Measurements from ENCODE around the gene FANK1.

The FANK1 gene, protein sequence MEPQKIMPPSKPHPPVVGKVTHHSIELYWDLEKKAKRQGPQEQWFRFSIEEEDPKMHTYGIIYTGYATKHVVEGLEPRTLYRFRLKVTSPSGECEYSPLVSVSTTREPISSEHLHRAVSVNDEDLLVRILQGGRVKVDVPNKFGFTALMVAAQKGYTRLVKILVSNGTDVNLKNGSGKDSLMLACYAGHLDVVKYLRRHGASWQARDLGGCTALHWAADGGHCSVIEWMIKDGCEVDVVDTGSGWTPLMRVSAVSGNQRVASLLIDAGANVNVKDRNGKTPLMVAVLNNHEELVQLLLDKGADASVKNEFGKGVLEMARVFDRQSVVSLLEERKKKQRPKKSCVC

DNA sequence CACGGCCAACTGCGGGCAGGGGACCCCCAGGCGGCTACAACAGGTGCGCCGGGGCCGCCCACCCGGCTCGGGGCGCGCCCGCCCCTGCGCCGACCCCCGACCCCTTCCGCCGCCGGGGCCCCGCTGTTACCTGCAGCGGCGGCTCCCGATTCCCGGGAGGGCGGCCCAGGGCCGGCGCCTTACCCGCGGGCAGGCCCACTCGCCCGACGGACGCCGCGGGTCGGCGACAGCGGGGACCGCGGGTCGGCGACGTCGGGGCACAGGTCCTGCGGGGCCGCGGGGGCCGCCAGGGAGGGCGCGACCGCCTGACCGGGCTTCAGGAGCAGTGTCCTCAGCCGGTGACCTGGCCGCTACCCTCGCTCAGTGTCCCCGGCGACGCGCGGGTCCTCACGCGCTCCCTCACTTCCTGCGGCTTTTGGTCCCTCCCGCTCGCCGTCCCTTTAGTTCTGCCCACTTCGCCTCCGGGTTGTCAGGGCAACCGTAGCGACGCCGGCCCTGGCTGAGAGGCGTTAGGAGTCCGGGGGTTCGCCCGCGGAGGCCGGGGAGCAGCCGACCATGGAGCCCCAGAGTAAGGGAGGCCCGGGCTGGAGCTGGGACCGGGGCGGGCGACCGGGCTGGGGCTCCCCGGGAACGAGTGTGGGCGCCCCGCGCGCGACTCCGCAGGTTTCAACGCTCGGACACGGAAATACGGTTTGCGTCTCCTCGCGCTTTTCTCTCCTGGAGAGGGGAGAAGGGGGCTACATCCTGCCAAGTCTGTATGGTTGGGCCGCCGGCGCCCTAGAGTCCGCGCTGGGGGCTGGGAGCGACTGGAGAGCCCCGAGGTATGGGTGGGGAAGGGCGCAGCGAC lies at the start of gene FANK1:
Gene FANK1, plus strand, starts transcription at position 477 of the 847 bp plus-strand sequence. Its CDS starts 79 bp downstream, at position 556.
- DNase-seq (ENCODE audit: low read depth in 2 of 2) = peak; percentile 50 to 62

DNA sequence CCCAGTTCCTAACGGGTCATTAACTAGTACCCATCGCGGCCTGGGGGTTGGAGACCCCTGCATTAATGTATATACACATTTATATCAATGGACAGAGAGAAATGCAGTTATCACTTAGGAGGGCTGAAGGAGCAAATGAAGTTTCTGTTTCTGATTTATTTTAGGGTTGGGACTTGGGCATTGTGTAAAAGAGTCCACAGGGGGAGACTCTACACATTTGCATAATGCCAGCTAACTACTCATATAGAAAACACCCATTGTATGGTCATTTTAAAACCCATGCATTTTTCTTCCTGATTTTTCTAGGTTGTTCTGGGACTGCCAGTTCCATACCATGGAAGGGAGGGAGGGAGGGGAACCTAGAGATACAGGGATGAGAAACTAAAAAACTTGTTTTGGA lies 49.5 kb upstream of the FANK1 start:
- no peak for DNase-seq (ENCODE audit: low read depth in 2 of 2)

DNA sequence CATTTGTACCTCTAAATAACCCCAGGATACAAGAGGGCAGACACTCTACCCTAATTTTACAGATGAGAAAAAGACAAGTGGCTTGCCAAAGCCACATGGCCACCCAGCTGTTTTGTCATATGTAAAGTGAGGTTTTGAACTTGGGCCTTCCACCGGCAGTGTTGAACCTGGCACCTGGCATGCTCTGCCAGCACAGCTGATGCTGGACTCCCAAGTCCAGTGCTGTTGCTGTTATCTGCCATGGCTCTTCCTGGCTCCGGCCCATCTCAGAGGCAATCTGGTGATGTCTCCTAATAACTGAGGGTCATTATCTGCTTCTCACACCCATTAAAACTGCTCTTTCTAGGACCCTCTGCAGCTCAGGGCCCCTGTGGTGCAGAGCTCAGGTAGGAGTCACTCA lies 48.0 kb upstream of the FANK1 start:
- DNase-seq (ENCODE audit: low read depth in 2 of 2) = no peak

DNA sequence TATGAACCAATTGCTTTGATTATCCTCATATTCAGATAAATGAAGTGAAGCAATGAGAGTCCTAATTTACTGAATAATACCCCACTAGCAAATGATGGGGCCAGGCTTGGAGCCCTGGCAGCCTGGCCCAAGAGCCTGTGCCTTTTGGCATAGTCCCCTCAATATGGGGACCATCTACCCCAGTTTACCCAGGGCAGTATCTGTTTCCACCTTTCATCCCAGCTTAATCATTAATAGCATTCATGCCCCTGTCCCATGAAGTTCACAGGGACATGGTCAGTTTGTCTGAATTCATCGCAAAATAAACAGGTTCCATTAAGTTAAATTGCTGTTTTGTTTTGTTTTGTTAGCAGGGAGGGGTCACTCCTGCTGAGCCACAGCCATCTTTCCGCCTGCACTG lies 47.5 kb upstream of the FANK1 start:
- DNase-seq (ENCODE audit: low read depth in 2 of 2) = no peak

DNA sequence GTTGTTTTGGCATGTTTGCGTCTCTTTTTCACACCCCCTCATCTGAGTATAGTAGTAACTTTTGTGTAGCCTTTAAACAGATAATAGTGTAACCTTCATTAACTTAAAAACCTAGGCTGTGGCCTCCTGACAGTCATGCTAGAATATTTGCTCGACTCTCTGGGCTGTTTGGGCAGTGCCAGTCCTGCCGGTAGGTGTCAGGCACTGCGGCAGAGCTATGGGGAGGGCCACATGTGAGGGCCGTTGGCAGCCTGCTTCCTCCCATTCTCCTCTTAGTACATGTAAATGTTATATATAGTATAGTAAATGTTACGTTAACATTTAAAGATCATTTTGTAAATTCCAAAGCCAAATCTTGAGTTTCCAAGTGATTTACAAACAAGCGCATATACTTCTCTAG lies 46.9 kb upstream of the FANK1 start:
- DNase-seq (ENCODE audit: low read depth in 2 of 2) = no peak

DNA sequence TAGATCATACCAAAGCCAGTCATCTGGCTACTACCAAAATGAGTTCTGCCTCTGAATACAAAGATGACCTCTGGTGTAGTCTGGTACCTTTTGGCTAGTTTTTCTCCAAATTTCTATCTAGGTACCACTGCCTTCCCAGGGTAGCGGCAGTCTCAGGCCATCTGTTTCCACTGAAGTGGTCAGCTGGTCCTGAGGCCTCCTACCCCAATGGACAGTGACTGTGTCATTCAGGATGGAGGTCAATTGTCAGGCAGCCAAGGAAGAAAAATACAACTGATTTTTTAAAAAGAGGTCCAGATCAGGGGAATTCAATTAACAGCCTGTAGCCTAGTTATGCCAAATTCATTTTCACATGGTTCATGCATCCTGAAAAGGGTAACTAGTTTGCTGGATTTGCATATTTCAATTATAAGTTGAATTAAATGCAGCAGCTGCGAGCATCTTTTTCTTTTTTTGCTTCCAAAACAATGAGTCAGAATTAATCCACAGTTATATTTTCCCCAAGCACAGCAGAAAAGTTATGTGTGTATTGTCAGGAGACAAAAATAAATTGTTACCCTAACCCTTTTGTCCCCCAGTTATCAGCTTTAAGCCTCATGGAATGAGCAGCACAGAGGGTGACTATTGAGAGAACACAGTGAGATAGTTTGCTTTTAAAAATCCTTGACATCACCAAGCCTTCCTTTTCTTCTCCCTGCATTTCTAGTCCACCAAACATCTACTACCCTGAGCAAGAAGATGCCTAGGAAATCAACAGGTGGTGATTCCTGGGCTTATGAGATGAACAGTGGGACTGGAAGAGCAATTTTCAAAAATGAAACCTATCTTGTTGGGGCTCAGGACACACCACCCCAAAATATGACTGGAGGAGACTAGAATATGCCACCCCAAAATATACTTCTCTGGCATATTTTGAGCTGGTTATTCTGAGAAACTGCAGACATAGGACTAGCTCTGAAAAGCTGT lies 45.3 kb upstream of the FANK1 start:
- no peak for DNase-seq (ENCODE audit: low read depth in 2 of 2)

DNA sequence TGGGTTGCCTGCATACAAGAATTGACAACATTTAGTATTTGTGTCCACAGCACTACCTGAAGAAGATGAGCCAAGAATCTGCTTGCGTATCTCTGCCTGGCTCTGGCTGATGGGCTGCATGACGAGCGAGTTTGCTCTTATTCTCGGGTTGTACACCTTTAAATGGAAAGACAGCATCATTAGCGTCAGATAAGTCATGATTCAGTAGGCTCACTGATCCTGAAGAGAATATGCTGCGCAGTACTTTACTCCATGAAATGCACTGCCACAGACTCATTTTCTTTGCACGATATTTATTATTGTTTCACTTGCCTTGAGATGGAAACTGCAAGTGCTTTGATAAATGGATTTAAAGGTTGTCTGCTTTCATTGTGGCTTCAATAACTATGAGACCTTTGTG lies 43.9 kb upstream of the FANK1 start:
- no peak for DNase-seq (ENCODE audit: low read depth in 2 of 2)

DNA sequence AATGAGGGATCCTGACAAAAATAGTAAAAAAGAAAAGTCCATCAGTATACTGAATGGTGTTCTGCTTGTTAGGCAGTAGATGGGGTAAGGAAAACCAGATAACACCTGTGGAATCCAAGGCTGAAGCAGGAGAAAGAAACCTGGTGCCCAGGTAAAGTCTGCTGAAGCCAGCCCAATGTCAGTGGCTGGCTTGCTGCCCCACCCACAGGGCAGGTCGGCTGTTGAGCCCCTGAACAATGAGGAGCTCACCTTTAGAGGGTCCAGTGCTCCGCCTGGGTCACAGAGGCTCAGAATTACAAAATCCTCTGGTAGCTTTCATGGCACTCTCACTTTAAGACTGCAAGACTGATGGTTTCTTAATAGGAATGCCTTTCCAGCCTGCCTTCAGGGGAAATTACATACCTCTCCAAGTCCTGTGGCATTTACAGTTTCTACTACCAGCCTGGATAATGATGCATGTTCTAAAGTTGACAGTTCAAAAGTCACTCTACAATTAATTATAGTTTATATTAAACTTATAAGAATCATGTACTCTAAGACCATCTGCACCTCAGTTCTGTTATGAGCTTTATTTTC lies 39.1 kb upstream of the FANK1 start:
- DNase-seq (ENCODE audit: low read depth in 2 of 2) = no peak

DNA sequence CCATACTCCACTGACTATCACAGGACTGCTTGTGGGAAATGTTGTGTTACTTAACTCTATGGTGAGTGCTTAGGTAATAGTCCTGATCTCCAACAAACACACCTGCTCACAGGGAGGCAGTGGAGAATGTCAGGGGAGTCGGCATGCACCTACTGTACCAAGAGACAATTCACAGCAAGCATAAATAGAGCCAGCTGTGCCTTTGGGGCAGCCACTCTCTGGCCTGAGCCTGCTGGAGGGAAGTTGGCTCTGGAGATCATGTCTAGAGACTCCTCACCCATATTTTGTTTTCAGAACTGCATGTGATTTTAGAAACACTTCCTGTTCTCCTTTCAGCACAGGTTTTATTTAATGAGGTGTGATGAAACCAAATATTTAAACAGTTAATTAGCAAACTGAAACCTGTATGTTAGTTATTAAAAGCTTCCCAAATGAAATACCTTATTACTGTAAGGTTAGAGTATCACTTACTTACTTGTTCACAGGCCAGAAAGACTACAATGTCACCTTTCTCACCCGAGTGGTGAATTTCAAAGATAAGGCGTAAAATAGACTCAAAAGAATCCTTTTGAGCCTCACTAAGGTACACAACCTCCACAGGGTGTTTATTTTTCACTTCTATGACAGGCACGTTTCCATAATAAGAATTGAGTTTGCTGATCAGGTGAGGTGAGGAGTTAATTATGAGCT lies 37.1 kb upstream of the FANK1 start:
- no peak for DNase-seq (ENCODE audit: low read depth in 2 of 2)

DNA sequence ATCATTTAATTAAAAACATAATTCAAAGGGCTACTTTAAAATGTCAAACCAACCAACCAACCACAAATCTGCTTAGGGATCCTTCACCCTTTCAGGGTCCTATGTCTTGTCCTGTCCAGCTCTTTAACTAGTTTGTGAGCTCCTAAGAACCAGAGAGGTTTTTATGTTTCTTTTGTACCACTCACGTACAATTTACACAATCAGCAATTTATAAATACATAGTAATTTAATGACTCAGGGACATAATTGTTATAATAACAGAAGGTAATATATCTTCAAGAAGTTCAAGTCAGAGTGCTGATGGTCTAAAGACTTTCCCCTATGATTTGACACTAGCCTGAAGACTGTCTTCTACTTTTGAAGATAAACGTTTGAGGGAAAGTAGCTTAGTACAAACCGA lies 31.2 kb upstream of the FANK1 start:
- DNase-seq (ENCODE audit: low read depth in 2 of 2) = no peak

DNA sequence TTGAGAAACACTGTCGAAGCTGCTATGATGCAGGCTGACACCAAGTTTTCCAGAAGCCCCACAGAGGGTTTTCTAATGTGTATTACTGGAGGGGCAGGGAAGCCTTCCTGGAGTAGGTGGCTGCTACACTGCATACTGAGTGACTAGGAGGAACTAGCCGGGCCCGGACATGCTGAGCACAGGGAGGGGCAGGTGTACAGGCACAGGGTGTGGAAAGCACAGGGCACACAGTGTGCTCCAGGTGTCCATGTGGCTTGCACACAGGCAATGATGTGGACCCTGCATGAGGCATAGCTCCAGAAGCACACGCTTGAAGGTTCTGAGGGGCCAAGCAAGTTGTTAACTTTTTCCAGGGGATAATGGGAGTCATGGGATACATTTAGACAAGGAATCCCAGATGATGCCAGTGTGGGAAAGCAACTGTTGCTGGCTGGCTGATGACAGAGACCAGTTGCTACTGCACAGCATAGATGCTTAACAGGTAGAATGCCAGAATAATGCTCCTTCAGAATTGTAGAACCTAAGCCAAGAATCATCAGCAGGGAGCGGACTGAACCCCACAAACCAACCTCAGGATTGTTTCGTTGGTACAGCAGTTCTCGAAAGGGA lies 29.8 kb upstream of the FANK1 start:
- no peak for DNase-seq (ENCODE audit: low read depth in 2 of 2)

DNA sequence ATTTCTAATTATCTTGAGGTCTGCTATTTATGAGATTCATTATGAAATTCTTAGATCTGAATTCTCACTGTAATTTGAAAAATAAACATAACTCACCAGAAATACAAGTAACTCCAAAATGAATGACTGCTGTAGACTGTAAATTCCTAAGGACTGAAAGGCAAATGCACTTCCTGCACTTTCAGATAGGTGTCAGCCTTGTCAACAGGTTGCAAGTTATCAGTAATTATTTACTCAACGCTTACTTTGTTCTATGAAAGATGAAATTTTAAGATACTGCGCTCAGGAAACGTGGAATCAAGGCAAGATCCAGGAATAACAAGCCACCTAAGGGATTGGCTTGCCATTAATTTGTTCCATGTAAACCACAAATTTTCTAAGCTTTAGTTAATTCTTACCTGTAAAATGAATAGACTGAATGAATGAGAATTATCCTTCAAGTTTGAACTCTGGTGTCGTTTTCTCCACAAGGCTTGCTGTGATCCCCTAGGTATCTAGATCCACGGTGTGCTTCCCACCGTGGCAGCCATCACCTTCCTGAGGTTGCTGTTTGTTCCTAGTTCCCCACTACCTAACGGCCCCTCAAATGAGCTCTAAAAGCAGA lies 27.9 kb upstream of the FANK1 start:
- no peak for DNase-seq (ENCODE audit: low read depth in 2 of 2)

DNA sequence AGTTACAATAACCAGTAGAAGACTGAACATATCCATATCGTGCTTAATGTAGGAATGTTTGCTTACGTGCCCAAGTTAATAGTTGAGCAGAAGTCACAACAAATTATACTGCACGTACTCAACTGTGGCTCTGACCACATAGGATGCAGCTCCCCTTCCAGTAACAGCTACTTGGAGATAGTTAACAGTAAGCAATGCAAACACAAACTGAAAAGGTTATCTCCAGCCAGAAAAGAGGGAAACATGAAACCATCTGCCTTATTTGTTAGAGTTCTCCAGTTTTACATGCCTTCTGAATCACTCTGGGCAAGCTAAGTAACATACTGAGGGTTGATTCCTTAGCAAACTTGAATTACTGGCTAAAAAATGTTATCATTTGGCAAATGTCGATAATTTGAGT lies 25.0 kb upstream of the FANK1 start:
- no peak for DNase-seq (ENCODE audit: low read depth in 2 of 2)

DNA sequence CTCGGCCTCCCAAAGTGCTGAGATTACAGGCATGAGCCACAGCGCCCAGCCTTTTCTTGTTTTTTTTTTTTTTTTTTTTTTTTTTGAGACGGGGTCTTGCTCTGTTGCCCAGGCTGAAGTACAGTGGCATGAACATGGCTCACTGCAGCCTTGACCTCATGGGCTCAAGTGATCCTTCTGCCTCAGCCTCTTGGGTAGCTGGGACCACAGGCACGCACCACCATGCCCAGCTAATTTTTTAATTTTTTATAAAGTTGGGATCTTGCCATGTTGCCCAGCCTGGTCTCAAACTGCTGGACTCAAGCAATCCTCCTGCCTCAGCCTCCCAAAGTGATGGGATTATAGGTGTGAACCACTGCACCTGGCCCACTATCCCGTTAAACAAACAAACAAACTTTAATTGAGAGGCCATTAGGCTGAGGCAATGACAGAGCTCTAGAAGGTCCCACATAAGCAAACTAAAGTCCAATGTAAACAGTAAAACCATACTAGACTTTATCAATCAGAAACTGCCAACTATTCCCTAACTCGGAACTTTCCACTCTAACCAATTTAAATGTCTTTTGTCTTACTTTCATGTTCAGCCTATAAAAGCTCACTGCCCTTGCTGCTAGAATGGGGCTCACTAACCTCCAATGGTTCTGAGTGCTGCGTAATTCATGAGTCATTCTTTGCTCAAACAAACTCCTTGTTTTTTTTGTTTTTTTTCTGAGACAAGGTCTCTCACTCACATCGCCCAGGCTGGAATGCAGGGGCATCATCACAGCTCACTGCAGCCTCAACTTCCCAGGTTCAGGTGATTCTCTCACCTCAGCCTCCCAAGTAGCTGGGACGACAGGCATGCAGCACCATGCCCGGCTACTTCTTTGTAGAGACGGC lies 17.2 kb upstream of the FANK1 start:
- DNase-seq (ENCODE audit: low read depth in 2 of 2) = no peak

DNA sequence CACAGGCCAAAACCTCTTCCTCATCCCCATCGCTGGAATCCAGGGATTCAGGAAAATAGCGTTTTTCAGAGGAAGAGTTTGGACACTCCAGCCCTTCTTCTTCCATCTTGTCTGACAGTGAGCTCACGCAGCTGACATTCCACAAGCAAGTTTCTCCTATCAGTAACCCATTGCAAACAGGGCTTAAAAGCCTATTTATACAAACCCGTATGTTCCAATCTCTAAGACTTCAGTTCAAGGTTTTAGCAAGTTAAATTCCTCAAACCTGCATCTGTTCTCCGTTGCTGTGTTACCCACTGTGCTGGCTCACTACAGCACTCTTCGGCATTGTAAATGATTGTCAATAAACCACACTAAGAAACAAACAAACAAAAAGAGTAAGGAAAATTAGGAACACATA lies 15.6 kb upstream of the FANK1 start:
- no peak for DNase-seq (ENCODE audit: low read depth in 2 of 2)

DNA sequence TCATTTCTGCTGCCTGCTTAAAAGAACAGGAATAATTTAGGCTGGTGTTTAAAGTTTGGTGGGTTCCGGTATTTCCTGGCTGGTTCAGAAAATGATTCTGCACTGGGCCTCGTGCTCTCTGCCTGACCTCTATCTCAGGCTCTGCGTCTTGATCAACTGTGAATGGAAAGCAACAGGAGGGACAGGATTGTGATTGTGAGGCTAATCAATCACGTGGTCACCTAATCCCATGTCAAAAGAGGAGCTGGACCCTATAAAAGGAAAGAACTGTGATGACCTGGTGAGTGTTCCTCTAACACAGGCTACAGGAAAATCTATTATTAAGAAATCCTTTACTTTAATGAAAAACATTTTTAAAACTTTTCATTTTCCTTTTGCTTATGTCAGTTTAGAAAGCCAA lies 15.2 kb upstream of the FANK1 start, which contains the start of gene DHX32:
Gene DHX32, minus strand, starts transcription at position 101 of the 400 bp plus-strand sequence. CDS start 468 bp downstream, outside the sequence.
- DNase-seq (ENCODE audit: low read depth in 2 of 2) = no peak

DNA sequence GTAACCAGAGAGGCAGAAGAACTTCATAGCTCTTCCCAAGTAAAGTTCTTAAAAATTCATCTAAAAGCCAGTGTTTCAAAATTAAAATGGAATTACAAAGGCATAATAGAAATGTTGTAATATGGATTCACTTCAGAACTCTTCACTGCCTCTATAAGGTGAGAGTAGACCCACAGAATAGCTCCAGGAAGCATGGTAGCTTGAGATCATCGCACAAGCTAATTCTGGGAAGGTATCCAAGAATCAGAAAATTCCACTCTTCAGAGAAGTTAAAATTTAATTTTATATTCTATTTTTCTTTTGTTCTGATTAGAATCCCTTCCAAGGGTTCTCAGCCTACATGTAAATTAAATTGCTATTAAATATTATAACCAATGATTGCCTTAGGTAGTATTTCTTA lies 13.8 kb upstream of the FANK1 start:
- no peak for DNase-seq (ENCODE audit: low read depth in 2 of 2)

DNA sequence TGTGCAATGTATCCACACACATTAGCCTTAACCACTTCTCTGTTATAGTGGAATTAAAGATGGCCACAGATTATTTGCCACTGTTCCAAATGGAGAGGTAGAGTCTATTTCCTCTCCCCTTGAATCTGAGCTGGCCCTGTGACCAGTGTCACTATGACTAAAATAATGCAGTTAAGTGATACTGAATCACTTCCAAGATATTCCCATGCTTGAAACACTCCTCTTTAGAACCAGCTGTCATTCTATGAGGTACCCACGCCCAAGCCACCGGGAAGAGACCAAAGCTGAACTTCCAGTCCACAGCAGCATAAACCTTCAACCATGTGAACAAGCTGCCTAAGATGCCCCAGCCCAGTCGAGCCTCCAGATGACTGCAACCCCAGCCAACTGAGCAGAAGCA lies 13.2 kb upstream of the FANK1 start:
- DNase-seq (ENCODE audit: low read depth in 2 of 2) = no peak

DNA sequence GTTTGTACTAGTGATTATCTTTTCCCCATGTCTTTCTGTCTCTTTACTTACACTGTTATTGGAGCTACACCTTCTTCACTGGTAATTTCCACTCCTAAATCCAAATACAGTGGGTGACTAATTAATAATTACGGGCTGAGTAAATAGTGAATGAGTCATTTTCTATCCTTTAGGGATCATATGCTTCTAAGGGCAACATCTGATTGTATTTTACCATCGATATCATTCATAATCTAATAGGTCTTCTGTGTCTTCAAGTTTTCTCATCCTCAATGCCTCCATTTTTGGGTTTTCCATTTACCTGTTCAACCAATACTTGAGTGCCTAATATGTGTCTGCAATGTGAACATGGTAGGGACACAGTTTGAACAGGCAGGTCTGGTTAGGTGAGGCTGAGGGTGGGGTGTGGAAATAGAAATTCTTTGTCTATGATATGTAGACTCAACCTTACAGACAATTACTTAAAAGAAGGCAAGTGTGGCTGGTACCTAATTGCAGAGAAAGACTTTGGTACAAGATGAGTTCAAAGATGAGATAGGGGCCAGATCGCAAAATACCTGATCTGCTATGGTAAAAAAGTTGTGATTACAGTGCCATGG lies 9.4 kb upstream of the FANK1 start:
- no peak for DNase-seq (ENCODE audit: low read depth in 2 of 2)
